GM12874 (cell line): ENCODE measurements around the gene GNAQ.

ENCODE experiments used
- TF ChIP-seq, protein P1 (sequence below): IDR thresholded peaks from 2 replicates; pipeline ENCODE4 v1.5.1; 2011; ENCODE audit warnings: low read depth, mild to moderate bottlenecking, control low read depth, low read length, moderate library complexity; ENCODE audit not compliant: insufficient read depth

Gene GNAQ

DNA sequence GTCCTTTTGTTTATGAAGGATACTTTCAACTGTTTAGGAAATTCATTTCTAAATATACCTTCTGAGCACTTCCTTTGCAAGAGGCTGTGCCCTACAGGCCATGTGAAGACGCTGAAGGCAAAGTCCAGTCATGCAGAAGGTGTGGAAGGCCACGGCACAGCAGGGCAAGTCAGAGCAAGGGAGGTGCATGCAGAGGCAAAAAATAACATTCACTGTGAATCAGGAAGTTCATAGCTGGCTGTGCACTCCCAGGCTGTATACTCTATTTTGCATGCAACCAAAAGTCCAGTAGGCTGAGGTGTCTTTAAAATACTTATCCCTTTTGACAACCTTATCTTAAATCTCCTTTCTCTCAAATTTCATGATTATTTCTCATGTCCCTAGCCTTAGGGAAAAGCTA is 50.3 kb downstream of the GNAQ start:
- TF ChIP-seq, protein P1, sequence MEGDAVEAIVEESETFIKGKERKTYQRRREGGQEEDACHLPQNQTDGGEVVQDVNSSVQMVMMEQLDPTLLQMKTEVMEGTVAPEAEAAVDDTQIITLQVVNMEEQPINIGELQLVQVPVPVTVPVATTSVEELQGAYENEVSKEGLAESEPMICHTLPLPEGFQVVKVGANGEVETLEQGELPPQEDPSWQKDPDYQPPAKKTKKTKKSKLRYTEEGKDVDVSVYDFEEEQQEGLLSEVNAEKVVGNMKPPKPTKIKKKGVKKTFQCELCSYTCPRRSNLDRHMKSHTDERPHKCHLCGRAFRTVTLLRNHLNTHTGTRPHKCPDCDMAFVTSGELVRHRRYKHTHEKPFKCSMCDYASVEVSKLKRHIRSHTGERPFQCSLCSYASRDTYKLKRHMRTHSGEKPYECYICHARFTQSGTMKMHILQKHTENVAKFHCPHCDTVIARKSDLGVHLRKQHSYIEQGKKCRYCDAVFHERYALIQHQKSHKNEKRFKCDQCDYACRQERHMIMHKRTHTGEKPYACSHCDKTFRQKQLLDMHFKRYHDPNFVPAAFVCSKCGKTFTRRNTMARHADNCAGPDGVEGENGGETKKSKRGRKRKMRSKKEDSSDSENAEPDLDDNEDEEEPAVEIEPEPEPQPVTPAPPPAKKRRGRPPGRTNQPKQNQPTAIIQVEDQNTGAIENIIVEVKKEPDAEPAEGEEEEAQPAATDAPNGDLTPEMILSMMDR = no peak

DNA sequence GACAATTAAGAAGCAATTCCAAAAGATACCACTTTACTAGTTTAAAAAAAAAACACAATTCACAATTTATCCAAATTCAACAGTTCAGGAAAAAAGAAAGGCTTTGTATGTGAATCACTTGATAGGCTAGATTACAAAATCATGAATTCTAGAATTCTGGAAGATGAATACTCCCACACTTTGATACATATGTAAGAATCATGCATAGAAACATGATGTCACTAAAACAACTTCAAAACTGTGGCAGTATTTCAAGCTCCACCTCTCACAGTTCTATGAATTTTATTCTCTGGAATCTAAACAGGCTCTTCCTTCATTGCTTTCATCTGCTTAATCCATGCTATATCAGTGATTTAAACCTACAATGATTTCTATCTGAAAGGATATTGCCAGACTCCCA is 51.0 kb downstream of the GNAQ start:
- TF ChIP-seq, protein P1 = no peak

DNA sequence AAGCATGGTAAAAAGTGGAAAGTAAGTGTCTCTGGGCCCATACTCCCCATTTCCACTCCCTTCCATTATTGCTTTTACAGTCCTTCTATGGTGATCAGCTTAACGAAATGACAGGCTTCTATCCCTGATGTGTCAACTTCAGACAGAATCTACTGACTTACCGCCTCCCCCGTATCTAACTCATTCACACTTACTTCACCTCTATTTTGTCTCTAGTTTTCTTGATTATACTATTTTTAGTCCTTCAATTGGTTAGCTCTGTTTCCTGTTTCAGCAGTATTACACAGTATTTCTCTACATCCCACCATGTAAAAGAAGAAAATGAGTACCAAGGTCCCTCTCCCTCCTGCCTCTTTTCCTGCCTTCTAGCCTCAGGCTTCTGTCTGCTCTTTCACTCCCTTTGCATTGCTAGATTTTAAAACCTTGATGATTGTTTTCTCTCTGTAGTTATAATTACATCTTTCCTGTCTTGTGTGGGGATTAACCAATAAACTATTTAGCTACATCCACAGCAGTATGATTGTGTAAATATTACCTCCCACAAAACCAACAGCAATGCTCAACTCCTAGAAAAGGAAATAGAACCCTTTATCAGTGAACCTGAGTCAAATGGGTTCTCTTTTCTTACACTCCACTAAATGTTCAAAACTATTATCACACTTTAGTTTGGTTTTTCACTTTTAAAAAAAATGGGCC is 53.4 kb downstream of the GNAQ start:
- TF ChIP-seq, protein P1 = no peak

DNA sequence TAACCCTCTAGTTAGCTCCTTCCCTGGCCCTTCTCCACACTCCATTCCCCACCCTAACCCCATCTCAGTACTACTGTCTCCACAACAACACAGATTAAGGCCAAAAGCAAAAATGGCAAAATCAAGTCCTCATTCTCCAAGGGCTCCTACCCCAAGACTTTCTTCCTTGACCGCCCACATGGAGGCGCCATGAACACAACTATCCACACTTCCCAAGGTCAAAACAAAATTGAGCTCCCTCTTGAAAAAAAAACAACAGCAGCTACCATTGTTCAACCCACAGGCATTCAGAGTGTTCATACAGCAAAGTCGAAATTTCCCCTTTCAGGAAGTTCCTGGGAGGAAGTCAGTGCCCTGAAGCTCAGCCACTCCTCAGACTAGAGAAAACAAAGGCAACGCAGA is 54.4 kb downstream of the GNAQ start:
- TF ChIP-seq, protein P1 = peak; percentile 43

DNA sequence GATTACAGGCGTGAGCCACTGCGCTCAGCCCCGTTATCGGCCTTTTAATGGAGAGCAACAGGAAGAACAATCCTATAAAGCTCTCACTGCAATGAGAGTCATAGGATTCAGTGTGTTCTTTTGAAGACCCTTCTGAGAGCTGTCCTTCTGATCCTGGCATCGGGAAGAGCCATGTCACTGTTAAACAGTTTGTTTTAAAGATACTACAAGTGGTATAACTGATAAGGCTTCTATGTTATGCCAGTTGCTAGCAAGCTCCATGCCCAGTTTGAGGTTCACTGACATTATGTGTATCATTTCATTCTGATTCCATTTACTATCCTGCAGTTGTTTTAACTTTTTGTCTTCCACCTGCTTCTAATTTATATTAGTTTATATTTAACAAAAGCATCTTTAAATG is 55.8 kb downstream of the GNAQ start:
- TF ChIP-seq, protein P1 = no peak

DNA sequence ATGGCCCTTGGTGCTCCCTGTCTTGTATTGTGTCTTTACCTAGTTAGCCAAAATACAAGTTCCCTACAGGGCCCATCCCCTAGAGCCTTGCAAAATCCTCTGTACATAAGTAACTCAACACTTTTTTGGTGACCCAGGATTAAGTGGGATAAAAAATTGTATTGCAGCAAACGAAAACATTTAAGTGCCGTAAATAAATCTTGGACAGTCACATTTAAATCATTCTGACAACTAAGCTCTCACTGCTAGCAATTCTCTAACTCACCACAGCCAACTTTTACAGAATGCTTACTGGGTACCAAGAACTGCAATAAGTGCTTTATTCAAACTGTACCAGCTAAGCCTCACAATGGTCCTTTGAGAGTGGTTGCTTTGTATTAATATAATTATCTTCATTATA is 56.6 kb downstream of the GNAQ start:
- TF ChIP-seq, protein P1 = no peak

DNA sequence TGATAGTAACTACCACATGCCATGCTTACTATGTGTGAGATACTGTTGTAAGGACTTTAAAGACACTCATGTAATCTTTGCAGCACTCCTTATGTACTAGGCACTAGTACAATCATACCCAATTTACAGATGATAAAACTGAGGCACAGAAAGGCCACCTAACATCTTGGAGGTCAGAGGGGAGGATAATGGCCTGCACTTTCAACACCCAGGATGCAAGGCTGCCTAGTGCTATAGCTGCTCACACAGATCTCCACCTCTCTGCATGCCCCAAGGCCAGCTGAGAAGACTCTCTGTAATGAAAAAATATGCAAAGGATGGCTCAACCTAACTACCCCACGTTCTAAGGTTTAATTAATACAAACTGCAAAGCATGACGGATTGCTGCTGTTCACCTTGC is 57.2 kb downstream of the GNAQ start:
- TF ChIP-seq, protein P1 = no peak

DNA sequence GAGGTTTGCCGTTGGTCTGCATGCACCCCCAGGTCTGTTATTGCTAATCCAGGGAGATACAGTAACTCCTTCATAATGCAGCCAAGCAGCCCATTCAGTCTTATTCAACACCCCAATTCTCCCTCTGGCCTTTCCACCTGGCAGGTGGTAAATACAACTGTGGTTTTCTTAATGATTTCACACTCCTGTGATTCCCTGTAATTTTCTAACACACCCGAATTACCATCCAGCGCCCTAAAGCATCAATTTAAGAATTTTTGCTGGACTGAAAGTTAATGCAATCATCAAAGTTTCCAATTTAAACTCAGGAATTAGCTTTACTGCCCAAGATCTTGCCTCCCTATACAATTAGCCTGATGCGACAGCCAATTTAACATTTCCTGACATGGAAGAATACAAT is 62.5 kb downstream of the GNAQ start:
- TF ChIP-seq, protein P1 = no peak
